Measurements from ENCODE around the gene EXOC4.

EXOC4 gene

GRCh38 chr7:133837224-133837623, 584.3 kb downstream of the EXOC4 start (continued):
- peak; percentile 84 for TF ChIP-seq PRDM6 (tag by site-specific recombination; IDR thresholded peaks at IDR 0.05)
- TF ChIP-seq ZNF600 (tag by site-specific recombination; IDR thresholded peaks at IDR 0.05) = no peak
- no peak for TF ChIP-seq EGR2 (tag by site-specific recombination; IDR thresholded peaks at IDR 0.05; ENCODE audit: low read depth)
- no peak for TF ChIP-seq ZNF19 (tag by site-specific recombination; IDR thresholded peaks at IDR 0.05; ENCODE audit: low read depth)
- TF ChIP-seq ZBTB44 (tag by site-specific recombination; IDR thresholded peaks at IDR 0.05) = peak; percentile 71
- TF ChIP-seq ZNF518A (tag by site-specific recombination; conservative IDR thresholded peaks at IDR 0.05; ENCODE audit: low read depth) = no peak
- 0 out of 2 replicates have a peak, but pooled peaks have one; percentile 26 for TF ChIP-seq TRIM28 (IDR thresholded peaks at IDR 0.05; ENCODE audit: borderline replicate concordance, low read length)
- TF ChIP-seq WT1 (tag by site-specific recombination; IDR thresholded peaks at IDR 0.05) = peak; percentile 92
- no peak for TF ChIP-seq MEIS1 (CRISPR knock-in tag; IDR thresholded peaks at IDR 0.05; ENCODE audit: borderline replicate concordance)
- no peak for TF ChIP-seq ZBTB6 (tag by site-specific recombination; IDR thresholded peaks at IDR 0.05)
- TF ChIP-seq KLF16 (tag by site-specific recombination; IDR thresholded peaks at IDR 0.05) = 0 out of 2 replicates have a peak, but pooled peaks have one; percentile 17
- TF ChIP-seq ZNF544 (tag by site-specific recombination; IDR thresholded peaks at IDR 0.05) = no peak
- TF ChIP-seq, protein P1, sequence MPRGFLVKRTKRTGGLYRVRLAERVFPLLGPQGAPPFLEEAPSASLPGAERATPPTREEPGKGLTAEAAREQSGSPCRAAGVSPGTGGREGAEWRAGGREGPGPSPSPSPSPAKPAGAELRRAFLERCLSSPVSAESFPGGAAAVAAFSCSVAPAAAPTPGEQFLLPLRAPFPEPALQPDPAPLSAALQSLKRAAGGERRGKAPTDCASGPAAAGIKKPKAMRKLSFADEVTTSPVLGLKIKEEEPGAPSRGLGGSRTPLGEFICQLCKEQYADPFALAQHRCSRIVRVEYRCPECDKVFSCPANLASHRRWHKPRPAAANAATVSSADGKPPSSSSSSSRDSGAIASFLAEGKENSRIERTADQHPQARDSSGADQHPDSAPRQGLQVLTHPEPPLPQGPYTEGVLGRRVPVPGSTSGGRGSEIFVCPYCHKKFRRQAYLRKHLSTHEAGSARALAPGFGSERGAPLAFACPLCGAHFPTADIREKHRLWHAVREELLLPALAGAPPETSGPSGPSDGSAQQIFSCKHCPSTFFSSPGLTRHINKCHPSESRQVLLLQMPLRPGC (tag by site-specific recombination; IDR thresholded peaks at IDR 0.05) = no peak
- peak; percentile 46; the same call in 1 of the 2 replicates for TF ChIP-seq ZSCAN30 (tag by site-specific recombination; IDR thresholded peaks at IDR 0.05)
- no peak for TF ChIP-seq ZBTB49 (tag by site-specific recombination; IDR thresholded peaks at IDR 0.05; ENCODE audit: low read depth)
- TF ChIP-seq ZNF610 (tag by site-specific recombination; IDR thresholded peaks at IDR 0.05; ENCODE audit: borderline replicate concordance) = peak; percentile 48; the same call in 1 of the 2 replicates
- no peak for TF ChIP-seq ZNF747 (tag by site-specific recombination; IDR thresholded peaks at IDR 0.05)
